ENCODE data around the gene FAM83F. TPM values are rescaled to one million over a fixed set of nuclear protein-coding genes. Genes with fewer than 3 reads are reported as not detected.

FAM83F gene
- total RNA-seq, 4 donors from 2014 or later, result 32.4 to 52.9 (median 41.2) TPM

DNA sequence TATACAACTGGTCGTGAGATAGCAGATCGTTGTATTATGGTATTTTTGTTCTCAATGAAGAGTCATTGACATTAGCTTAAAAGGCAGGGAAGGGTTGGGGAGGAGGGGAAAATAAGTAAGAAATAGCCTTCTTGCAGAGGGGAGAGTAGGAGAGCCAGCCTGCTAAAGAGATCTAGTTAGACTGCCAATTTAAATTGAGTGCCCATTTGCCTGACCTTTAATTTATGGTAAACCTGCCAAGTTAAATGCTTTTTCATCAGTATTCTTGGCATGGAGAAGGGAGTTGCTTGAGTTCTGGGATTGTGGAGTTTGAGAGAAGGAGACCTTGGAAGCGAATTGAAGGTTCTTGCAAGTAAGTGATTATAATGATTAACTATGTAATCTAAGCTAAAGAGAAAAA lies 89.0 kb downstream of the FAM83F start:
- 81 to 86% methylated on average over 3 of the region's 3 CpGs for WGBS, 2 donors
- no peak overlapping the region for H3K4me3 ChIP-seq (ENCODE audit: low read depth, poor library complexity, severe bottlenecking)
- TF ChIP-seq POLR2A (IDR thresholded peaks at IDR 0.05), result no peak
- TF ChIP-seq, protein P1, sequence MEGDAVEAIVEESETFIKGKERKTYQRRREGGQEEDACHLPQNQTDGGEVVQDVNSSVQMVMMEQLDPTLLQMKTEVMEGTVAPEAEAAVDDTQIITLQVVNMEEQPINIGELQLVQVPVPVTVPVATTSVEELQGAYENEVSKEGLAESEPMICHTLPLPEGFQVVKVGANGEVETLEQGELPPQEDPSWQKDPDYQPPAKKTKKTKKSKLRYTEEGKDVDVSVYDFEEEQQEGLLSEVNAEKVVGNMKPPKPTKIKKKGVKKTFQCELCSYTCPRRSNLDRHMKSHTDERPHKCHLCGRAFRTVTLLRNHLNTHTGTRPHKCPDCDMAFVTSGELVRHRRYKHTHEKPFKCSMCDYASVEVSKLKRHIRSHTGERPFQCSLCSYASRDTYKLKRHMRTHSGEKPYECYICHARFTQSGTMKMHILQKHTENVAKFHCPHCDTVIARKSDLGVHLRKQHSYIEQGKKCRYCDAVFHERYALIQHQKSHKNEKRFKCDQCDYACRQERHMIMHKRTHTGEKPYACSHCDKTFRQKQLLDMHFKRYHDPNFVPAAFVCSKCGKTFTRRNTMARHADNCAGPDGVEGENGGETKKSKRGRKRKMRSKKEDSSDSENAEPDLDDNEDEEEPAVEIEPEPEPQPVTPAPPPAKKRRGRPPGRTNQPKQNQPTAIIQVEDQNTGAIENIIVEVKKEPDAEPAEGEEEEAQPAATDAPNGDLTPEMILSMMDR (IDR thresholded peaks at IDR 0.05), result no peak
- no peak for DNase-seq (ENCODE audit: low spot score in 2 of 2)
- intact Hi-C loops (cut with DNase I; ENCODE audit: low total_unique reads), result no loop called here

DNA sequence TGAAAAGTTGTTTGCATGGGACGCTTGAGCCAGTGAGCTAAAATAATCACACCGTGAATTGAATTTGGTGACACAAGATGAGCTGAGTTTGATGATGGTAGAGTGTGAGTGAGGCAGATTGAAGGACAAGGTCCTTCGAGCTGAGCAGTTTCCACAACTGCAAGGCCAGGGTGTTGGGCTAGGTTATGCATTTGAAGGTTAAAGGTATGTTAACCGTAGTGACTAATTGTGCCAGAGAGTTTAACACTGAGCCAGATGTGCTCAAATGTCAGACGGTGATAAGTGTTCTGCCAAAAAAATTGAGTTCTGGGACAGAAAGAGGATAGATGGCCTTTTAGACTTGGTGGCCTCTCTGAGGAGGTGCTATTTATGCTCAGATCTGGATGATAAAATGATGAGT lies 89.5 kb downstream of the FAM83F start:
- 89 to 93% methylated on average over 5 of the region's 5 CpGs for WGBS, 2 donors
- DNase-seq (ENCODE audit: low spot score in 2 of 2), result no peak
- TF ChIP-seq, protein P1 (IDR thresholded peaks at IDR 0.05), result no peak
- TF ChIP-seq POLR2A (IDR thresholded peaks at IDR 0.05), result no peak
- no peak overlapping the region for H3K4me3 ChIP-seq (ENCODE audit: low read depth, poor library complexity, severe bottlenecking)
- intact Hi-C loops (cut with DNase I; ENCODE audit: low total_unique reads), result no loop called here

DNA sequence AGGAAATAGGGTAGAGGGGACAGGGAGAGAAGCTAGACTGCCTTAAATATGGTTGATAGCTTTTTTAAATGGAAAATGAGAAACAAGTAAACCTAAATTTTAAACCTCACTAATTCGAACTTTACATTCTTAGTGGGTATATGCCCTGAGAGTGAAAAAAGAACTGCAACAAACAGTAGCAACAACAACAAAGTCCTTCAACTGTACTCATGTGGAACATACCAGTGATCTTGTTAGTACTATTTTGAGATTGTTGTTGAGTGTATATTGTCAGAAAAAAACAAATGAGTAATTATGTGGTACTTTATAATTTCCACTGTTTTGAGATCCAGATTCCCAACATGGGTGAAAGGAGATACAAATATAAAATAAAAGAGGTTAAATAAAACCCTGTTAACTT lies 94.1 kb downstream of the FAM83F start:
- DNase-seq (ENCODE audit: low spot score in 2 of 2), result no peak
- WGBS, 2 donors, result 84 to 85% methylated on average over 1 of the region's 1 CpG
- H3K4me3 ChIP-seq (ENCODE audit: low read depth, poor library complexity, severe bottlenecking), result no peak overlapping the region
- intact Hi-C loops (cut with DNase I; ENCODE audit: low total_unique reads), result no loop called here
- TF ChIP-seq, protein P1 (IDR thresholded peaks at IDR 0.05), result no peak
- no peak for TF ChIP-seq POLR2A (IDR thresholded peaks at IDR 0.05)

Other genes starting within 250 kb of the FAM83F start
- not detected for gene ENTHD1, start 101.2 kb upstream of the FAM83F start, total RNA-seq
- gene GRAP2, start 93.9 kb upstream of the FAM83F start, total RNA-seq, result 1 to 10 TPM in 2 of 4 donors, under 1 TPM in 2; 0.72 to 1.3 (median 0.96) TPM
- under 1 TPM in 1 of 4 donors, not detected in 3; 0.27 TPM for gene TMA7B, start 34.6 kb upstream of the FAM83F start, total RNA-seq
- gene TNRC6B, start 183.0 kb downstream of the FAM83F start, total RNA-seq, result 100 to 1,000 TPM in 1 of 4 donors, 10 to 100 TPM in 3; 41.8 to 109 (median 48.2) TPM